GM23338 (cell line): ENCODE results near the gene SRM. TPM values are rescaled to one million over a fixed set of nuclear protein-coding genes. Genes with fewer than 3 reads are reported as not detected.
"Not testable (repeated sequence)": the region's sequence is repeated elsewhere in the genome, so short reads cannot be mapped to it uniquely, and the experiment has no call there.

Source experiments
- ATAC-seq: fragments of 200-7000 bp; cut with Tn5 transposase; 3 replicates; pipeline ENCODE4 v1.9.1; 2020
- DNase-seq: peaks from one replicate; pipeline ENCODE4 v3.0.0-alpha.2; 2015; ENCODE audit warnings: low spot score
- H2AFZ ChIP-seq: fragments of 200-600 bp; sonication (generic); 2 replicates; pipeline ENCODE4 v1.8.0; 2016; ENCODE audit warnings: antibody characterized with exemption, mild to moderate bottlenecking, moderate library complexity
- H3F3A ChIP-seq: fragments of 200-600 bp; sonication (generic); replicated peaks from 2 replicates; pipeline ENCODE4 v1.8.0; 2017; ENCODE audit warnings: antibody characterized with exemption, mixed run types, low read depth
- H3K27ac ChIP-seq: fragments of 200-600 bp; sonication (generic); 2 replicates; pipeline ENCODE4 v1.6.1; 2016; ENCODE audit warnings: low read depth
- H3K27me3 ChIP-seq: fragments of 200-600 bp; sonication (generic); 2 replicates; pipeline ENCODE4 v1.8.0; 2016; ENCODE audit warnings: mild to moderate bottlenecking, mixed run types, moderate library complexity; ENCODE audit not compliant: insufficient read depth
- H3K36me3 ChIP-seq: fragments of 200-600 bp; sonication (generic); 2 replicates; pipeline ENCODE4 v1.8.0; 2016; ENCODE audit warnings: mild to moderate bottlenecking; ENCODE audit not compliant: insufficient read depth
- H3K4me1 ChIP-seq: fragments of 200-600 bp; sonication (generic); 2 replicates; pipeline ENCODE4 v1.8.0; 2016; ENCODE audit warnings: mild to moderate bottlenecking, moderate library complexity; ENCODE audit not compliant: insufficient read depth
- H3K4me2 ChIP-seq: fragments of 200-600 bp; sonication (generic); 2 replicates; pipeline ENCODE4 v1.7.1; 2017; ENCODE audit warnings: mixed run types
- H3K4me3 ChIP-seq: fragments of 200-600 bp; sonication (generic); 2 replicates; pipeline ENCODE4 v1.6.1; 2016; ENCODE audit warnings: mixed run types
- H3K79me2 ChIP-seq: fragments of 200-600 bp; sonication (generic); replicated peaks from 2 replicates; pipeline ENCODE4 v1.8.0; 2017; ENCODE audit warnings: mild to moderate bottlenecking; ENCODE audit not compliant: insufficient read depth
- H3K9me2 ChIP-seq: fragments of 200-600 bp; sonication (generic); 2 replicates; pipeline ENCODE4 v1.8.0; 2017; ENCODE audit not compliant: insufficient read depth
- H4K20me1 ChIP-seq: fragments of 200-600 bp; sonication (generic); replicated peaks from 2 replicates; pipeline ENCODE4 v1.8.0; 2017; ENCODE audit warnings: mild to moderate bottlenecking; ENCODE audit not compliant: insufficient read depth
- H3K27ac Mint-ChIP-seq: 2 replicates; pipeline ENCODE4 v1.8.0; 2020; ENCODE audit warnings: inconsistent platforms, mild to moderate bottlenecking, moderate library complexity, mixed read lengths
- H3K27me3 Mint-ChIP-seq: 3 replicates; pipeline ENCODE4 v1.8.0; 2022; ENCODE audit warnings: low read depth, mild to moderate bottlenecking, moderate library complexity, mixed read lengths, inconsistent platforms; ENCODE audit not compliant: insufficient read depth, poor library complexity
- H3K36me3 Mint-ChIP-seq: 3 replicates; pipeline ENCODE4 v1.8.0; 2021; ENCODE audit warnings: low read depth, mild to moderate bottlenecking, inconsistent platforms, moderate library complexity, mixed read lengths
- H3K4me1 Mint-ChIP-seq: 3 replicates; pipeline ENCODE4 v1.8.0; 2020; ENCODE audit warnings: mild to moderate bottlenecking, inconsistent platforms, mixed read lengths
- H3K4me3 Mint-ChIP-seq: 3 replicates; pipeline ENCODE4 v1.8.0; 2021; ENCODE audit warnings: moderate library complexity, mild to moderate bottlenecking, inconsistent platforms, mixed read lengths
- H3K9me3 Mint-ChIP-seq: 3 replicates; pipeline ENCODE4 v1.8.0; 2020; ENCODE audit warnings: moderate library complexity, mild to moderate bottlenecking, inconsistent platforms, mixed read lengths
- CREB1 ChIP-seq: fragments of 250-450 bp; sonication (Bioruptor Pico); IDR thresholded peaks from 2 replicates; pipeline ENCODE4 v1.5.0; 2020; ENCODE audit warnings: low read depth, mild to moderate bottlenecking, moderate library complexity
- ETS1 ChIP-seq: IDR thresholded peaks from 2 replicates; pipeline ENCODE4 v1.6.1; 2016; ENCODE audit warnings: antibody characterized with exemption
- EZH2phosphoT487 ChIP-seq: fragments of 200-600 bp; sonication (generic); IDR thresholded peaks from one replicate; pipeline ENCODE4 v1.8.1; 2018; ENCODE audit warnings: antibody characterized with exemption; ENCODE audit not compliant: unreplicated experiment
- JUNB ChIP-seq: IDR thresholded peaks from one replicate; pipeline ENCODE4 v1.6.1; 2016; ENCODE audit warnings: antibody characterized with exemption; ENCODE audit not compliant: unreplicated experiment
- REST ChIP-seq: IDR thresholded peaks from one replicate; pipeline ENCODE4 v1.6.1; 2018; ENCODE audit warnings: antibody characterized with exemption; ENCODE audit not compliant: unreplicated experiment
- STAT1 ChIP-seq: IDR thresholded peaks from one replicate; pipeline ENCODE4 v1.6.1; 2016; ENCODE audit warnings: antibody characterized with exemption; ENCODE audit not compliant: unreplicated experiment
- ZNF114 ChIP-seq: fragments of 250-450 bp; sonication (Bioruptor Pico); IDR thresholded peaks from 2 replicates; pipeline ENCODE4 v1.5.0; 2020; ENCODE audit warnings: mild to moderate bottlenecking, moderate library complexity
- polyA plus RNA-seq: library from polyadenylated mRNA; unstranded; fragments of >200 nt; fragmentation: Nextera tagmentation; extraction: Ambion mirVana; gene quantifications from 2 replicates; pipeline ENCODE4 v1.2.1, GENCODE V29; 2016
- total RNA-seq: library from RNA; depleted of rRNA; stranded (reverse); fragments of >200 nt; shearing (Covaris generic); gene quantifications from 2 replicates; pipeline ENCODE4 v1.2.3, GENCODE V29; 2014

The SRM gene
- total and polyA plus RNA-seq, 2 experiments from 2014 or later, result 170 to 253 TPM

GRCh38 chr1:11019971-11020370, 39.8 kb downstream of the SRM start:
- Histone ChIP-seq H3K27ac (no peak overlapping the region), H3K36me3 (peaks cover 98% of the 10 kb centered on the region), H3K9me2 (no peaks in the 10 kb centered on the region), H3K4me3 (no peak overlapping the region), H2AFZ (no peak overlapping the region), H4K20me1 (peaks cover 72% of the 10 kb centered on the region), H3K27me3 (no peaks in the 10 kb centered on the region), H3K79me2 (peaks cover 53% of the 10 kb centered on the region), H3K4me1 (no peaks in the 10 kb centered on the region), H3K4me2 (no peak overlapping the region), H3F3A (peaks cover 38% of the 10 kb centered on the region)
- Mint-ChIP-seq H3K9me3 (no peaks in the 10 kb centered on the region), H3K4me1 (no peaks in the 10 kb centered on the region; the same call in 2 of the 3 replicates), H3K36me3 (peaks cover 94% of the 10 kb centered on the region), H3K27ac (no peak overlapping the region), H3K4me3 (no peak overlapping the region), H3K27me3 (no peaks in the 10 kb centered on the region)
- no peak for ATAC-seq
- DNase-seq, result no peak
- no peak for TF ChIP-seq REST
- no peak for TF ChIP-seq STAT1
- no peak for TF ChIP-seq ETS1
- TF ChIP-seq JUNB, result no peak
- TF ChIP-seq ZNF114 (CRISPR knock-in tag), result no peak
- no peak for TF ChIP-seq EZH2phosphoT487
- TF ChIP-seq CREB1 (CRISPR knock-in tag), result no peak

GRCh38 chr1:11019358-11019757, 40.5 kb downstream of the SRM start:
- H3K4me2 ChIP-seq, H3K27ac Mint-ChIP-seq, H3K4me3 Mint-ChIP-seq, DNase-seq, H2AFZ ChIP-seq, H3K9me3 Mint-ChIP-seq, H3K27ac ChIP-seq, H3K4me1 Mint-ChIP-seq, H3K27me3 ChIP-seq, H3K4me3 ChIP-seq, H3K9me2 ChIP-seq, H3K4me1 ChIP-seq, ATAC-seq, H3K27me3 Mint-ChIP-seq: not testable (repeated sequence)
- peaks cover 94% of the 10 kb centered on the region for H3K36me3 Mint-ChIP-seq
- Histone ChIP-seq H3F3A (peaks cover 41% of the 10 kb centered on the region), H4K20me1 (peaks cover 72% of the 10 kb centered on the region), H3K36me3 (peaks cover 98% of the 10 kb centered on the region), H3K79me2 (peaks cover 59% of the 10 kb centered on the region)
